GM18520 (cell line): ENCODE results near the gene TNFRSF4.

ENCODE experiments used
- ATAC-seq: cut with Tn5 transposase; IDR thresholded peaks from one replicate; pipeline ENCODE4 v1.9.1; 2021; ENCODE audit not compliant: unreplicated experiment

TNFRSF4 gene

DNA sequence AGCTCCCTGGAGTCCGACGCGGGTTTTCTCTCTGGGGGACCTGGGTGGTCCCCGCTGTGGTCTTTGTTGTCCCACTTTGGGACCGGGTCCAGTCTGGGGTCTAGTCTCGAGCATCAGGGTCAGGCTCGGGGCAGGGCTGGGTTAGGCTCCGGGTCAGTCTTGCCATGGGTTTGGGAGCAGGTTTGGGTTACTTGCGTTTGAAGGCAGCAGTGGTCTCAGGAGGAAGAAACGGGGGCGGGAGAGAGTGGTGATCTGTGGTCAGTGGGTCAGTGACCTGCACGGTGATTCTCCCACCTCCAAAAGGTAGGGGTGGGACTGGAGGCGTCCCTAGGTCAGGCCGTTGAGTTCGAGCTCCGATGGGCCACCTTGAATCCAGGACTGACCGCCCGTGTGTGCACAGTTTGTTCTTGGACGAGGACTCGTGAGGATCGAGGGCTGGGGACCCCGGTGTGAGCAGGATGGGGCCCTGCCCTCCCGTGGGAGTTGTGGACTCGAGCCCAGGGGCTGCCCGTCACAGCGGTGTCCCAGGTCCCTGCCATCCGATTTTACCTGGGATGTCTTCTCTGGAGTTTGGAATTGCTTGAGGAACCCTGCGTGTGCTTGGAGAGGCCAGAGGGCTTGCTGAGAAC lies 20.3 kb upstream of the TNFRSF4 start:
- no peak for ATAC-seq

- ATAC-seq: no peak
Observed at GRCh38 chr1:1233567-1233892, 19.6 kb upstream of the TNFRSF4 start.

GRCh38 chr1:1232796-1233566 lies 19.0 kb upstream of the TNFRSF4 start:
- ATAC-seq: no peak

- ATAC-seq: no peak
Observed at GRCh38 chr1:1232208-1232795, 18.3 kb upstream of the TNFRSF4 start, which contains the start of gene B3GALT6. TSS of gene B3GALT6 (plus strand) at chr1:1232237. CDS start at chr1:1232279, 42 bp downstream.

- ATAC-seq: peak; percentile 95
Observed at GRCh38 chr1:1231400-1232207, 17.7 kb upstream of the TNFRSF4 start, which contains the start of gene SDF4. TSS of gene SDF4 (minus strand) at chr1:1232001. CDS start at chr1:1228772, 3,229 bp downstream.

DNA sequence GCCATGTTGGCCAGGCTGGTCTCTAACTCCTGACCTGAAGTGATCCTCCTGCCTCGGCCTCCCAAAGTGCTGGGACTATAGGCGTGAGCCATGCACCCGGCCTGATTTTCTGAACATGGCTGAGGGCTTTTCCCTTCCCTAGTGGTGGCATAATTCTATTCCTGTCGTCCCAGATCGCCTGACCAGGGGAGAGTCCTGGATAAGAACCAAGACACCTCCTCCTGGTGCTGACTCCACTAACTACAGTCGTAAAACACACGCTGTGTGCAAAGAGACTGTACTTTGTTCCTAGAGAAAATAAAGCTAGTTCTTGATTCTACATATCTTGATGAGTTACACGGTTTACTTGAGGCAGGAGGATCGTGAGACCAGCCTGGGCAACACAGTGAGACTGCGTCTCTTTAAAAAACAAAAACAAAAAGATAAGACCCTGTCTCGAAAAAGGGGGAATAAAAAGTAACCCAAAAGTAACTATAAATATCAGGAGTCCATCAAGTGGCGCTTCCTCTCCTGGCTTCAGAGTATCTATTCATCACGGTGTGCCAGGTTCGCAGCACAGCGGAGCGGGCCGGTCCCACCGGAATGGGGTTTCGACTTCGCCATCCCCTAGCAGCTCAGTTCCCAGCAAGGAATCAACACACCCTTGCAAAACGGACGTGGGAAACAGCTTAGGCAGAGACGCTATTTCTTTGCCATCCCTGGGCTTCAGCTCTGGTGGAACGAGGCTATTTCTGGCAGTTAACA lies 16.9 kb upstream of the TNFRSF4 start:
- ATAC-seq: no peak

DNA sequence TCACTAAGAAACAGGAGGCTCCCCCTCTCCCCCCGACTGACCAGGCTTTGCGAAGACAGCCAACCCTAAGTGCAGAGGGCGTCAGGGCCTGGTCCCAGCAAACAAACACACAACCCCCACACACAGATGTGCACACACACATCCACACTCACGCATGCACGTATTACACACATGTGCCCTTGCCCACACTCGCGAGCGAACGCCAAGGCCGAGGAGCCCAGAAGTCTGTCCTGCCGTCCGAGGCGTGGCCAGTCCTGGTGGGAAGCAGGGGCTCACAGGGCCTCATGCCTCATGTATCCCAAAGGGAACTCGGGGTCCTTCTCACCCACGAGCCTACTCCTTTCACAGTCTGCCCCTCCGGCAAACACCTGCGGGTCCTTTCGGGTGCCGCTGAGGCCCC lies 15.8 kb upstream of the TNFRSF4 start:
- no peak for ATAC-seq

GRCh38 chr1:1228596-1229321 lies 14.8 kb upstream of the TNFRSF4 start:
- ATAC-seq: no peak

- no peak for ATAC-seq
Observed at GRCh38 chr1:1228187-1228586, 14.2 kb upstream of the TNFRSF4 start.

DNA sequence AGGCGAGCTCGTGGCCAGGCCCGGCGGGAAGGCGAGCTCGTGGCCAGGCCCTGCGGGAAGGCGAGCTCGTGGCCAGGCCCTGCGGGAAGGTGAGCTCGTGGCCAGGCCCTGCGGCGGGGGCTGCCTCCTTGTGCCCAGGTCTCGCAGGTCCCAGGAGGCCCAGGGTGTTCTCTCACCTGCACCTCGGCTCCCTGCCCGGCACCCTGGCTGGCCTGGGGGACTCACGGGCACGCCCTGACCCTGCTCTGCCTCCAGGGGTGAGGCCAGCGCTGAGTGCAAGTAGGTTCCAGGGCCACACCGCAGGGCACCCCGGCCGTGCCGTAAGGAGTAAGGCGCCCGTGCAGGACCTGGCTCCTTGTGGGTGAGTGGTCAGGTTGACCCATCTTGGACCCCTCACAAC lies 13.4 kb upstream of the TNFRSF4 start:
- ATAC-seq: no peak

GRCh38 chr1:1226566-1227362 lies 12.8 kb upstream of the TNFRSF4 start:
- ATAC-seq: no peak

DNA sequence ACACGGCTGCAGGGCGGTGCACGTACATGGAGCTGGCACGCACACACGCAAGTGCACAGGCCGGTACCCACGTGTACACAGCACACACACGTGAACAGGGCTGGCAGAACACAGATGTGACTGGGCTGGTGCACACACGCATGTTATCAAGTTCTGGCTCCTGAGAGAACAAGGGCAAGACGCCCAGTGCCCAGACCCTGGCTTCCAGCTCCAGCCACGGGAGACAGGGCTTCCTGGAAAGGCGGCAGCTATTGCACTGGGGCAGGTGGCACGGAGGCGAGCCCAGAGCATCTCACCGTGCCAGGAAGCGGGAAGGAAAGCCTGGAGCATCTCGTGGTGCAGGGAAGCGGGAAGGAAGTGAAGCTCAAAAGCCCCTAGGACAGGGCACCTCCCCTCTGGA lies 12.0 kb upstream of the TNFRSF4 start:
- no peak for ATAC-seq

GRCh38 chr1:1225238-1225845 lies 11.4 kb upstream of the TNFRSF4 start:
- ATAC-seq: no peak

DNA sequence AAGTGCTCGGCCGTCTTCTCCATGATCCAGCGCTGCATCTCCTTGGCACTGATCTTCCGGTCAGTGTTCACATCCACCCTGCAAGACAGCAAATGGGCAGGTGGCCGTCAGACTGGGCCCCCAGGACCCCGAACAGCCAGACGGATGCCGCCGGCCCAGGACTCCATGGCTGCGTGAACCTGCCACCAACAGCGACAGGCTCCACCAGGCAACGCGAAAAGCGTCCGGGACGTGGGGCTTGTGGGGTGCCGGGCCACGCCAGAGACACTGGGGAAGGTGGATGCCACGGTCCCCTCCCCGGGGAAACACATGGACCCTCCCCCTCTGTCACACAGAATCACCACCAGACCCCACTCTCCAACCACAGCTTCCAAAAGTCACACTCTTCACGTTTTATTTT lies 9.9 kb upstream of the TNFRSF4 start:
- no peak for ATAC-seq

GRCh38 chr1:1223321-1223720 lies 9.4 kb upstream of the TNFRSF4 start:
- ATAC-seq: no peak

DNA sequence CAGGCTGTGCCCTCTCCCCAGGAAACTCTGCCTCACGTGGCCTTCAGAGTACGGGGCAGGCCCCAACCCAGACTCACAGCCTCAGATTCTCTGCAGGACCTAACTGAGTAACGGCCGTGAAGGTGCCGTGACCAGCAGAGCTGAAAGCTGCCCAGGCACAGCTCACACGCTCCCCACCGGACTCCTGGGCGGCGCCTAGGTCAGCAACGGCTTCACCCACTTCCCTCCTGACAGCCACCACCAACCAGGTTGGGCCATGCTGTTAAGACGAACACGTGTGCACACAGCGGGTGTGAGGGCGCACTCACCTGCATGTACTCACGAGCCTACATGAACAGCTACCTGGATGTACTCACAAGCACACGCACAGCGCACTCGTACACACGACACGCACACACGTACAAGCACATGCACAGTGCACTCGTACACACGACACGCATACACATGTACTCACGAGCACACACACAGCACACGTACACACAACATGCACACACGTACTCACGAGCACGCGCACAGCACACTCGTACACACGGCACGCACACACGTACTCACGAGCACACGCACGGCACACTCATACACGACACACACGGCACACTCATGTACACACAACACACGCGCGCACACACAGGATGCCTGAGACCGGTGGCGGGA lies 8.7 kb upstream of the TNFRSF4 start:
- ATAC-seq: no peak

GRCh38 chr1:1221887-1222574 lies 8.1 kb upstream of the TNFRSF4 start:
- no peak for ATAC-seq

DNA sequence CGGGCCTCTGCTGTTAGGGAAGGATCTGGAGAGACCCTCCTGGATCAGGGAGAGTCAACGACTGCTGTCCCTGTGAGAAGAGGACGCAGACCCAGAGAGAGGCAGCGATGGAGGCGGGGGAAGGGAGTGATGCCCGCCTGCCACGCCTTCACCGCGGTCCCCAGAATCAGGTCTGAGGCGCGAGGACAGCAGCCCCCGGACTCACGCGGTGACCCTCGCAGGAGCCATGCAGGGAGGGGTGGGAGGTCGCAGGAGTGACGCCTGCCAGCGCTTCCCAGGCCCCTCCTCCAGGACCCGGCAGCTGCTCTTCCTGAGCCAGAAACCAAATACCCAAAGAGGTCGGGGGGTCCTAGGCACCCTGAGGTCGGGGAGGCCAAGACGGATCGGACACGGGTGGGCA lies 6.2 kb upstream of the TNFRSF4 start:
- ATAC-seq: no peak
